Suprapubic skin (tissue), 4 donors: ENCODE data around the gene SPOCK2. TPM values are rescaled to one million over a fixed set of nuclear protein-coding genes. Genes with fewer than 3 reads are reported as not detected.
A peak's percentile ranks its signal among the peaks of the same experiment; 100 is the strongest.

Experiments
- DNase-seq, 2 donors: peaks; one replicate each; pipeline ENCODE4 v3.0.0-alpha.2; 2019; ENCODE audit warnings: low spot score in 2 of 2
- H3K27ac ChIP-seq: fragments of 200-600 bp; sonication (generic); one replicate; pipeline ENCODE4 v1.5.1; 2019
- H3K27me3 ChIP-seq: fragments of 200-600 bp; sonication (generic); one replicate; pipeline ENCODE4 v1.5.1; 2019
- H3K36me3 ChIP-seq: fragments of 200-600 bp; sonication (generic); one replicate; pipeline ENCODE4 v1.5.1; 2019
- H3K4me1 ChIP-seq: fragments of 200-600 bp; sonication (generic); one replicate; pipeline ENCODE4 v1.5.1; 2019
- H3K4me3 ChIP-seq: fragments of 200-600 bp; sonication (generic); one replicate; pipeline ENCODE4 v1.5.1; 2019; ENCODE audit warnings: mild to moderate bottlenecking
- H3K9me3 ChIP-seq: fragments of 200-600 bp; sonication (generic); one replicate; pipeline ENCODE4 v1.5.1; 2019
- CTCF ChIP-seq, 2 donors: fragments of 200-600 bp in 1 of 2; fragments of 450-650 bp in 1 of 2; sonication (generic) in 1 of 2; IDR thresholded peaks; one replicate each; pipeline ENCODE4 v1.5.1; 2016 to 2019; ENCODE audit warnings: antibody characterized with exemption in 2 of 2, mild to moderate bottlenecking in 1 of 2, moderate library complexity in 1 of 2
- EP300 ChIP-seq: sonication (generic); formaldehyde crosslinking; IDR thresholded peaks from one replicate; pipeline ENCODE4 v1.6.1; 2017; ENCODE audit warnings: antibody characterized with exemption
- POLR2A ChIP-seq, 2 donors: fragments of 450-650 bp; IDR thresholded peaks; one replicate each; pipeline ENCODE4 v1.6.1; 2017; ENCODE audit warnings: antibody characterized with exemption in 2 of 2, mild to moderate bottlenecking in 2 of 2, moderate library complexity in 2 of 2
- POLR2AphosphoS5 ChIP-seq, 3 donors: sonication (generic); formaldehyde crosslinking; IDR thresholded peaks; one replicate each; pipeline ENCODE4 v1.6.1; 2017; ENCODE audit warnings: antibody characterized with exemption in 3 of 3
- WGBS: methylation state at CpG from one replicate; pipeline ENCODE4 v1.1.5; 2018; 5-methylcytosine and 5-hydroxymethylcytosine counted together
- total RNA-seq, 4 donors: library from RNA; depleted of rRNA; stranded (reverse); fragments of >200 nt; gene quantifications; one replicate each; pipeline ENCODE4 v1.1.0, GENCODE V29; 2016

The SPOCK2 gene
- total RNA-seq, 4 donors from 2014 or later, result 1.5 to 3.7 (median 1.8) TPM

GRCh38 chr10:72039377-72039776, 49.0 kb downstream of the SPOCK2 start:
- H3K27ac ChIP-seq, result peak overlapping the region; percentile 29
- H3K4me3 ChIP-seq, result no peak overlapping the region
- no peaks in the 10 kb centered on the region for H3K36me3 ChIP-seq
- TF ChIP-seq EP300 (no peak), CTCF (IDR thresholded peaks at IDR 0.05) (no peak), POLR2A (IDR thresholded peaks at IDR 0.05) (no peak), POLR2AphosphoS5 (IDR thresholded peaks at IDR 0.05) (no peak)
- H3K9me3 ChIP-seq, result no peaks in the 10 kb centered on the region
- DNase-seq, result no peak
- 76% methylated on average over 7 of the region's 9 CpGs for WGBS
- H3K4me1 ChIP-seq, result peaks cover 12% of the 10 kb centered on the region
- no peaks in the 10 kb centered on the region for H3K27me3 ChIP-seq

DNA sequence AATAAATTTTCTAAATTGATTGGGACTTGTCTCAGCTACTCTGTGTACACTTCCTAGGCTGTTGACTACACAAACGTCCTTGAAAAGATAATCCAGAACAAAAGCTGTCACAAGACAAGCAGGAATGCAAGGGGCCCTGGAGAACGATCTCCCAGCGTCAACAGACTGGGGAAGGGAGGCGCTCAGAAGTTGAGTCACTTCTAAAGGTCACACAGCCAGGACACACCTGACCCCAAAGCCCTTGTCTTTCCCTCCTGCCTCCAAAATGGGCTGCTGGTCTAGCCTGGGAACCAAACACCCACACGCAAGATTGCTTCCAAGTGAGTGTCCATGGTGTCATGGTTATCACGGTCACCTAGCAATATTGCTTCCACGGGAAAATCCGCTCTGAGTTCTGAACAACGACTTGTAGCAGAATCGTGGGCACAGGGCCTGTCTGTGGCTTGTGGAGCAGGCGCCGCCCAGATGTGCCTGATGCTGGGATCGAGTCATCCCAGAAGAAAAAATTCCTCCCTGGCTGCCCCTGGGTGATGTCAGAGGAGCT, 49.8 kb downstream of the SPOCK2 start:
- WGBS, result 47% methylated on average over 9 of the region's 13 CpGs
- TF ChIP-seq POLR2A (IDR thresholded peaks at IDR 0.05) (no peak), CTCF (IDR thresholded peaks at IDR 0.05) (no peak), EP300 (no peak), POLR2AphosphoS5 (IDR thresholded peaks at IDR 0.05) (no peak)
- Histone ChIP-seq H3K27me3 (no peaks in the 10 kb centered on the region), H3K36me3 (no peaks in the 10 kb centered on the region), H3K4me3 (no peak overlapping the region), H3K4me1 (peaks cover 11% of the 10 kb centered on the region), H3K27ac (peak overlapping the region; percentile 60), H3K9me3 (no peaks in the 10 kb centered on the region)
- DNase-seq, result no peak

- H3K27ac ChIP-seq, result peak overlapping the region; percentile 60
- WGBS, result 56% methylated on average over 3 of the region's 3 CpGs
Measured at GRCh38 chr10:72037811-72038210, 50.5 kb downstream of the SPOCK2 start.

DNA sequence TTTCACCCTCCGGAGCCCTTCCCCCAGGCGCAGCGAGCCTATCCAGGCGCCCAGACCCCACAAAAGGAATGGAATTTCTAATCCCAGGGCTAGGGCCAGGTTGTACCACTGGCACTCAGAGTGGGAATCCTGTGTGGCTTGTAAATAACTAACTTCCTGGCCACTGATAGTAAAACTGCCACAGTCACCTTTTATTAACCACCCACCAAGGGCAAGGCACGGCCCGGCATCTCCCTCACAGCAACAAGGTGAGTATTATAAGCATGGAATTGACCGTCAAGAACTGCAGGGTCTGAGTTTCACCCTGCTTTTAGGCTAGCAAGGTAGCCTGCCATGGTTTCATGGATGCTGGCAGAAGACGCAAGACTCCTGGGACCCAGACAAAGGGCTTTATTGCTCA, 51.1 kb downstream of the SPOCK2 start:
- 87% methylated on average over 8 of the region's 8 CpGs for WGBS
- no peak for DNase-seq
- peak overlapping the region; percentile 18 for H3K27ac ChIP-seq
- no peak for TF ChIP-seq EP300
- TF ChIP-seq CTCF (IDR thresholded peaks at IDR 0.05), result no peak
- TF ChIP-seq POLR2A (IDR thresholded peaks at IDR 0.05), result no peak
- TF ChIP-seq POLR2AphosphoS5 (IDR thresholded peaks at IDR 0.05), result no peak
- H3K36me3 ChIP-seq, result no peaks in the 10 kb centered on the region
- no peak overlapping the region for H3K4me3 ChIP-seq
- H3K27me3 ChIP-seq, result no peaks in the 10 kb centered on the region
- peaks cover 11% of the 10 kb centered on the region for H3K4me1 ChIP-seq
- H3K9me3 ChIP-seq, result no peaks in the 10 kb centered on the region

More at GRCh38 chr10:72037811-72038210, 50.5 kb downstream of the SPOCK2 start:
- DNase-seq, result no peak
- Histone ChIP-seq H3K27me3 (no peaks in the 10 kb centered on the region), H3K4me1 (peaks cover 11% of the 10 kb centered on the region), H3K4me3 (no peak overlapping the region), H3K36me3 (no peaks in the 10 kb centered on the region), H3K9me3 (no peaks in the 10 kb centered on the region)
- TF ChIP-seq EP300 (no peak), POLR2A (IDR thresholded peaks at IDR 0.05) (no peak), POLR2AphosphoS5 (IDR thresholded peaks at IDR 0.05) (no peak), CTCF (IDR thresholded peaks at IDR 0.05) (no peak)

- H3K4me1 ChIP-seq, result peaks cover 11% of the 10 kb centered on the region
- H3K36me3 ChIP-seq, result no peaks in the 10 kb centered on the region
- H3K9me3 ChIP-seq, result no peaks in the 10 kb centered on the region
- 93% methylated on average over 8 of the region's 13 CpGs for WGBS
- DNase-seq, result no peak
- no peak overlapping the region for H3K27ac ChIP-seq
- no peak overlapping the region for H3K4me3 ChIP-seq
- H3K27me3 ChIP-seq, result no peaks in the 10 kb centered on the region
- no peak for TF ChIP-seq POLR2A (IDR thresholded peaks at IDR 0.05)
- no peak for TF ChIP-seq CTCF (IDR thresholded peaks at IDR 0.05)
- no peak for TF ChIP-seq EP300
- TF ChIP-seq POLR2AphosphoS5 (IDR thresholded peaks at IDR 0.05), result no peak
Measured at GRCh38 chr10:72035252-72035887, 53.0 kb downstream of the SPOCK2 start.
